Measurements from ENCODE around the gene NFAM1.

Gene NFAM1

GRCh38 chr22:42371099-42371498, 61.1 kb downstream of the NFAM1 start:
- no peak overlapping the region for H3K9ac ChIP-seq (ENCODE audit: low read depth, low read length, poor library complexity, severe bottlenecking)
- H3K4me1 ChIP-seq (ENCODE audit: insufficient read depth, low read length, poor library complexity, severe bottlenecking): peaks cover 24% of the 10 kb centered on the region
- H3K9me2 ChIP-seq (replicated peaks; ENCODE audit: low read depth, low read length): no peaks in the 10 kb centered on the region
- no peaks in the 10 kb centered on the region for H4K20me1 ChIP-seq (ENCODE audit: insufficient read depth, low read length, poor library complexity, severe bottlenecking)
- TF ChIP-seq EZH2phosphoT487 (IDR thresholded peaks at IDR 0.05; ENCODE audit: borderline replicate concordance) (no peak), CTCF (conservative IDR thresholded peaks at IDR 0.05; ENCODE audit: low read length) (no peak)
- H2AFZ ChIP-seq (ENCODE audit: low read length): no peak overlapping the region
- H3K9me3 ChIP-seq (ENCODE audit: insufficient read depth, low read depth, low read length): no peaks in the 10 kb centered on the region
- no peak overlapping the region for H3K4me3 ChIP-seq (ENCODE audit: low read length, poor library complexity, severe bottlenecking)
- H3K4me2 ChIP-seq (ENCODE audit: low read depth, low read length, poor library complexity, severe bottlenecking): no peak overlapping the region
- 0 out of 2 replicates have a peak, but pooled peaks cover 4% of the 10 kb centered on the region for H3F3A ChIP-seq (ENCODE audit: low read depth)
- H3K79me2 ChIP-seq (ENCODE audit: insufficient read depth, low read length): no peaks in the 10 kb centered on the region
- H3K27me3 ChIP-seq (ENCODE audit: insufficient read depth, low read length, poor library complexity, severe bottlenecking): no peaks in the 10 kb centered on the region
- no peaks in the 10 kb centered on the region for H3K36me3 ChIP-seq (ENCODE audit: insufficient read depth, low read length)

- Histone ChIP-seq H3K79me2 (ENCODE audit: insufficient read depth, low read length) (no peaks in the 10 kb centered on the region), H3K9me3 (ENCODE audit: insufficient read depth, low read depth, low read length) (no peaks in the 10 kb centered on the region), H4K20me1 (ENCODE audit: insufficient read depth, low read length, poor library complexity, severe bottlenecking) (no peaks in the 10 kb centered on the region), H3K27me3 (ENCODE audit: insufficient read depth, low read length, poor library complexity, severe bottlenecking) (no peaks in the 10 kb centered on the region), H2AFZ (ENCODE audit: low read length) (peak overlapping the region; percentile 66), H3K4me1 (ENCODE audit: insufficient read depth, low read length, poor library complexity, severe bottlenecking) (peaks cover 23% of the 10 kb centered on the region), H3K9me2 (replicated peaks; ENCODE audit: low read depth, low read length) (no peaks in the 10 kb centered on the region), H3K4me3 (ENCODE audit: low read length, poor library complexity, severe bottlenecking) (peak overlapping the region; percentile 76), H3F3A (ENCODE audit: low read depth) (0 out of 2 replicates have a peak, but pooled peaks cover 4% of the 10 kb centered on the region), H3K9ac (ENCODE audit: low read depth, low read length, poor library complexity, severe bottlenecking) (peak overlapping the region; percentile 68), H3K36me3 (ENCODE audit: insufficient read depth, low read length) (no peaks in the 10 kb centered on the region), H3K4me2 (ENCODE audit: low read depth, low read length, poor library complexity, severe bottlenecking) (peak overlapping the region; percentile 79)
- TF ChIP-seq CTCF (conservative IDR thresholded peaks at IDR 0.05; ENCODE audit: low read length) (no peak), EZH2phosphoT487 (IDR thresholded peaks at IDR 0.05; ENCODE audit: borderline replicate concordance) (no peak)
Measured at GRCh38 chr22:42369250-42370041, 62.8 kb downstream of the NFAM1 start.

- peaks cover 21% of the 10 kb centered on the region for H3K4me1 ChIP-seq (ENCODE audit: insufficient read depth, low read length, poor library complexity, severe bottlenecking)
- no peaks in the 10 kb centered on the region for H3K27me3 ChIP-seq (ENCODE audit: insufficient read depth, low read length, poor library complexity, severe bottlenecking)
- H4K20me1 ChIP-seq (ENCODE audit: insufficient read depth, low read length, poor library complexity, severe bottlenecking): no peaks in the 10 kb centered on the region
- TF ChIP-seq CTCF (conservative IDR thresholded peaks at IDR 0.05; ENCODE audit: low read length) (no peak), EZH2phosphoT487 (IDR thresholded peaks at IDR 0.05; ENCODE audit: borderline replicate concordance) (no peak)
- no peaks in the 10 kb centered on the region for H3K9me2 ChIP-seq (replicated peaks; ENCODE audit: low read depth, low read length)
- no peaks in the 10 kb centered on the region for H3K36me3 ChIP-seq (ENCODE audit: insufficient read depth, low read length)
- peak overlapping the region; percentile 76 for H3K4me3 ChIP-seq (ENCODE audit: low read length, poor library complexity, severe bottlenecking)
- H3K4me2 ChIP-seq (ENCODE audit: low read depth, low read length, poor library complexity, severe bottlenecking): peak overlapping the region; percentile 79
- H3F3A ChIP-seq (ENCODE audit: low read depth): 0 out of 2 replicates have a peak, but pooled peaks cover 4% of the 10 kb centered on the region
- peak overlapping the region; percentile 14 for H3K9ac ChIP-seq (ENCODE audit: low read depth, low read length, poor library complexity, severe bottlenecking)
- no peaks in the 10 kb centered on the region for H3K79me2 ChIP-seq (ENCODE audit: insufficient read depth, low read length)
- H3K9me3 ChIP-seq (ENCODE audit: insufficient read depth, low read depth, low read length): no peaks in the 10 kb centered on the region
- H2AFZ ChIP-seq (ENCODE audit: low read length): peak overlapping the region; percentile 63; the same call in 1 of the 2 replicates
Measured at GRCh38 chr22:42368379-42369249, 63.6 kb downstream of the NFAM1 start.

Data from Loucy (cell line).